Measurements from ENCODE around the gene SPSB1. TPM values are rescaled to one million over a fixed set of nuclear protein-coding genes. Genes with fewer than 3 reads are reported as not detected.

The SPSB1 gene
- total and polyA plus RNA-seq, 2 experiments from 2014 or later: 13.5 to 22.7 TPM

DNA sequence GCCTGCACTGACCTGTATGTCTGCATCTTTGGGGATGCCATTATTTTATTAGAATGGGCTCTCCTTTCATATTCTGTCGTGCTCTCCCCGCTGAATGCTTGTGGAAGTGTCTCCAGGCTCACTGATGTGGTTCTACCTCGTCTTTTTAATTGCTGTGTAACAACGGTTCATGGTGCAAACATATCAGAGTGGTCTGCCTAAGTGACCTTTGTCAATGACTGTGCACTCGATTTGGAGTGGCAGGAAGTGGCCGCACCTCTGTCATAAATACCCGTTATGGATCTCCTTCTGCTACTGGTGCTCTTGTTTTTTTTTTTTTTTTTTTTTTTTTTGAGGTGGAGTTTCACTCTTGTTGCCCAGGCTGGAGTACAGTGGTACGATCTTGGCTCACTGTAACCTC, 38.3 kb downstream of the SPSB1 start:
- Histone ChIP-seq H4K20me1 (ENCODE audit: insufficient read depth) (peaks cover 5% of the 10 kb centered on the region; the same call in 1 of the 2 replicates), H3K4me3 (no peak overlapping the region), H3K27ac (no peak overlapping the region), H3K9me2 (ENCODE audit: insufficient read depth) (no peaks in the 10 kb centered on the region), H3K79me2 (ENCODE audit: insufficient read depth) (peaks cover 93% of the 10 kb centered on the region), H3K27me3 (replicated peaks; ENCODE audit: insufficient read depth) (no peaks in the 10 kb centered on the region), H3K36me3 (ENCODE audit: low read depth) (no peaks in the 10 kb centered on the region), H2AFZ (no peak overlapping the region), H3K4me1 (ENCODE audit: insufficient read depth) (peaks cover 8% of the 10 kb centered on the region), H3K9ac (no peak overlapping the region), H3K9me3 (ENCODE audit: low read depth) (no peaks in the 10 kb centered on the region), H3F3A (ENCODE audit: insufficient read depth) (peaks cover 9% of the 10 kb centered on the region; the same call in 1 of the 2 replicates), H3K4me2 (ENCODE audit: unreplicated experiment) (no peak overlapping the region)
- in situ Hi-C loops (cut with MboI): no loop called here
- TF ChIP-seq EZH2 (IDR thresholded peaks at IDR 0.05; ENCODE audit: insufficient read depth, poor library complexity, severe bottlenecking) (no peak), EZH2phosphoT487 (IDR thresholded peaks at IDR 0.05; ENCODE audit: insufficient read depth, low read depth) (no peak)
- WGBS, 2 experiments (ENCODE audit: low coverage in 1 of 2, low lambda C conversion rate in 2 of 2, missing lambda C conversion rate in 2 of 2): 97 to 99% methylated on average over 7 to 8 of the region's 8 CpGs
- DNase-seq: no peak

DNA sequence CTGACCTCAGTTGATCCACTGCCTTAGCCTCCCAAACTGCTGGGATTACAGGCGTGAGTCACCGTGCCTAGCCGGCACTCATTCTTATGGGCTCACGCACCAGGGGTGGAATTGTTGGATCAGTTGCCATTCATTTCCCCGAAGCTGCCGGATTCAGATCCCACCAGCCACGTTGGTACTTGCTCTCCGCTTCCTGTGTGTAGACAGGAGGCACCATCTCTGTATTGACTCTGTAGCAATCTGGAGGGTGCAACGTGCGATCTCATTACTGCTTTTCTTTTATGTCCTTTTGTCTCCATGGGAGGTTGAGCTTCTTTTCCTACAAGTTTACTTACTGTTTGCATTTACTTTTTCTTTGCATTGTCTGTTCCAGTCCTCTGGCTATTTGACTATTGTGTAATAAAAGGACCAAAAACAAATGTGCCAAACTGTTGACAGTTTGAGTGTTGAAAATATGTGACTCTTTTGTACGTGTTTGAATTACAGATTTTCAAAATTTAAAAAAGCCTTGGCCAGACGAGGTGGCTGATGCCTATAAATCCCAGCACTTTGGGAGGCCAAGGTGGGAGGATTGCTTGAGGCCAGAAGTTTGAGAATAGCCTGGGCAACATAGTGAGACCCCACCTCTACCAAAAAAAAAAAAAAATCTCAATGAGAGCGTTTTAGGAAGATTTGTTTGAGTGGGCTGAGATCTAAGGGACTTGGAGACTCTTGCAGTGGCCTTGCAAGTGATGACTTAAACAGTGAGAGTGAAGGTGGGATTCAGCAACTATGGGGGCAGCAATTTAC, 39.1 kb downstream of the SPSB1 start:
- H3K27ac ChIP-seq: peak overlapping the region; percentile 4; the same call in 1 of the 2 replicates
- H3K27me3 ChIP-seq (replicated peaks; ENCODE audit: insufficient read depth): no peaks in the 10 kb centered on the region
- peaks cover 9% of the 10 kb centered on the region; the same call in 1 of the 2 replicates for H3F3A ChIP-seq (ENCODE audit: insufficient read depth)
- 0 out of 2 replicates have a peak, but pooled peaks cover 2% of the 10 kb centered on the region for H3K4me1 ChIP-seq (ENCODE audit: insufficient read depth)
- no peak overlapping the region for H2AFZ ChIP-seq
- peaks cover 93% of the 10 kb centered on the region for H3K79me2 ChIP-seq (ENCODE audit: insufficient read depth)
- 48 to 51% methylated on average over 13 of the region's 13 CpGs for WGBS, 2 experiments (ENCODE audit: low coverage in 1 of 2, low lambda C conversion rate in 2 of 2, missing lambda C conversion rate in 2 of 2)
- no peaks in the 10 kb centered on the region for H3K36me3 ChIP-seq (ENCODE audit: low read depth)
- no peak overlapping the region for H3K9ac ChIP-seq
- no peaks in the 10 kb centered on the region for H3K9me2 ChIP-seq (ENCODE audit: insufficient read depth)
- no peak overlapping the region for H3K4me3 ChIP-seq
- TF ChIP-seq EZH2phosphoT487 (IDR thresholded peaks at IDR 0.05; ENCODE audit: insufficient read depth, low read depth) (no peak), EZH2 (IDR thresholded peaks at IDR 0.05; ENCODE audit: insufficient read depth, poor library complexity, severe bottlenecking) (no peak)
- in situ Hi-C loops (cut with MboI): no loop called here
- H3K4me2 ChIP-seq (ENCODE audit: unreplicated experiment): no peak overlapping the region
- peak; percentile 45 for DNase-seq
- peaks cover 5% of the 10 kb centered on the region; the same call in 1 of the 2 replicates for H4K20me1 ChIP-seq (ENCODE audit: insufficient read depth)
- no peaks in the 10 kb centered on the region for H3K9me3 ChIP-seq (ENCODE audit: low read depth)

DNA sequence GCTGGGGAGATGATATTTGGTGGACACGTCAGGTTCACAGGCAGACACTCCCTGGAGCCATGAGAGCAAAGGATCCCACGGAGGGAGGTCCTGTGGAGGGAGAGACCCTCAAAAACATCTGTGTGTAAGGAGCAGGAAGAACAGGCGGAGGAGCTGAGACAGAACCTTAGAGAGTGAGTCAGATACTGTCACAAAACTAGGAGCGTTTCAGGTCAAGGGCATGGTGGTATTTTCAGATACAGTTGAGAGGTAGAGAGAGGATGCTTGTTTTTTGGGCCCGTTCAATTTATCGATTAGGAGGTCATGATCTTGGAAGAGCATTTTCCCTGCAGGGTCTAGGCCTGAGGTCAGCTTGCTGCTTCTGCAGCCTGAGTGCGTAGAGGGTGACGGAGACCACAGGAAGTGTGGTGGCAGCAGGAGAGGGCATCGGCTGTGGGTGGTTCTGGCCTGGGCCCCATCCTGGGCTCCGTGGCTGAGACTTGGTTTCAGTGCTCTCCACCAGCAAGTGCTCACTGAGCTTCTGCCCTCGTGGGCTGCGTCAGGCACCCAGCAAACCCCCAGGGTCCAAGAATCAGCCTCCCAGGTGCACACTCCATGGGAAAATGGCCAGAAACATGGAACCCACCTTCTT, 39.9 kb downstream of the SPSB1 start:
- Histone ChIP-seq H3K4me2 (ENCODE audit: unreplicated experiment) (no peak overlapping the region), H3K27me3 (replicated peaks; ENCODE audit: insufficient read depth) (no peaks in the 10 kb centered on the region), H3K9me2 (ENCODE audit: insufficient read depth) (no peaks in the 10 kb centered on the region), H3F3A (ENCODE audit: insufficient read depth) (peaks cover 9% of the 10 kb centered on the region; the same call in 1 of the 2 replicates), H3K27ac (no peak overlapping the region), H3K79me2 (ENCODE audit: insufficient read depth) (peaks cover 93% of the 10 kb centered on the region), H4K20me1 (ENCODE audit: insufficient read depth) (no peaks in the 10 kb centered on the region; the same call in 1 of the 2 replicates), H3K9me3 (ENCODE audit: low read depth) (no peaks in the 10 kb centered on the region), H3K4me1 (ENCODE audit: insufficient read depth) (no peaks in the 10 kb centered on the region), H3K36me3 (ENCODE audit: low read depth) (no peaks in the 10 kb centered on the region), H3K9ac (no peak overlapping the region), H3K4me3 (no peak overlapping the region), H2AFZ (no peak overlapping the region)
- in situ Hi-C loops (cut with MboI): no loop called here
- DNase-seq: no peak
- TF ChIP-seq EZH2phosphoT487 (IDR thresholded peaks at IDR 0.05; ENCODE audit: insufficient read depth, low read depth) (no peak), EZH2 (IDR thresholded peaks at IDR 0.05; ENCODE audit: insufficient read depth, poor library complexity, severe bottlenecking) (no peak)
- 92 to 95% methylated on average over 12 of the region's 12 CpGs for WGBS, 2 experiments (ENCODE audit: low coverage in 1 of 2, low lambda C conversion rate in 2 of 2, missing lambda C conversion rate in 2 of 2)

DNA sequence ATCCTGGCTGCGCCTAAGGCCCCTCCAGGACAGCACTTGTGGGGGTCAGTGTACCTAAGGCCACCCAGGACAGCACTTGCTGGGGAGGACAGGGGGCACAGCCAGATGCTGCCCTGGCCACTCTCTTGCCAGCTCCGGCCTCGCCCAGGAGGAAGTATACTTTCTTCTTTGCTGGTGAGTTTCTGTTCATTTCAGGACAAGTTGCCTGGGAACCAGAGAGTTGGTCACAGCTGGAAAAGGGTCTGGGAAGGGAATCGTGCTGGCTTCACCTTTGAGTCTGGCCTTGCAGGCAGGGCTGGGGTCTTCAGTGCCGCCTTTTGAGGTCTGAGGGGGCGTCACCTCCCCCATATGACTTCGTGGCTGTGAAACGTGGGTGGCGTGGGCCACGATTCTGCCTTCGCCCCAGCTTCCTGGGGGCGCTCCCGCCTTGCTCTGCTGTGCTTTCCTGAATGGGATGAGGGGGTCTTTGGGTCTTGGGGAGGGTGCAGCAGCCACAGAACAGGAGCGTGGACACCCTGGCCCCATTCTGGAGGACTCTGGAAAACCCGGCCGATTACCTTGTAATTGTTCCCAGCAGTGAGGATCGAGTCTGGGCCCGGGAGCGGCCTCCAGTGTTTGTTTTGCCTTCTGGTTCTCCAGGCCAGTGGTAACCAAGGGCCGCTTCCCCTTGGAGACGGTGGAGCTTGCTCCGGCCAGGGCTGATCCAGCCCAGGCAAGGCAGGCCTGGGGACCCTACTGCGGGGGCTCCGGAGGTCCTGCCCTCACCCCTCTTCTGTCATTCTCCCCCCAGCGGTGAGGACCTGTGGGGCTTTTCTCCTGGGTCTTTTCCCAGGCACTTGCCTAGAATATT, 45.9 kb downstream of the SPSB1 start:
- Histone ChIP-seq H3K27me3 (replicated peaks; ENCODE audit: insufficient read depth) (no peaks in the 10 kb centered on the region), H3K4me2 (ENCODE audit: unreplicated experiment) (no peak overlapping the region), H3K36me3 (ENCODE audit: low read depth) (0 out of 2 replicates have a peak, but pooled peaks cover 2% of the 10 kb centered on the region), H2AFZ (no peak overlapping the region), H3K9ac (no peak overlapping the region), H3K4me1 (ENCODE audit: insufficient read depth) (no peaks in the 10 kb centered on the region), H3K79me2 (ENCODE audit: insufficient read depth) (peaks cover 95% of the 10 kb centered on the region), H3K9me3 (ENCODE audit: low read depth) (no peaks in the 10 kb centered on the region), H3K27ac (no peak overlapping the region), H3F3A (ENCODE audit: insufficient read depth) (no peaks in the 10 kb centered on the region), H4K20me1 (ENCODE audit: insufficient read depth) (no peaks in the 10 kb centered on the region; the same call in 1 of the 2 replicates), H3K9me2 (ENCODE audit: insufficient read depth) (no peaks in the 10 kb centered on the region), H3K4me3 (no peak overlapping the region)
- peak; percentile 13 for DNase-seq
- WGBS, 2 experiments (ENCODE audit: low coverage in 1 of 2, low lambda C conversion rate in 2 of 2, missing lambda C conversion rate in 2 of 2): 61 to 70% methylated on average over 24 to 25 of the region's 25 CpGs
- no peak for TF ChIP-seq EZH2 (IDR thresholded peaks at IDR 0.05; ENCODE audit: insufficient read depth, poor library complexity, severe bottlenecking)
- TF ChIP-seq EZH2phosphoT487 (IDR thresholded peaks at IDR 0.05; ENCODE audit: insufficient read depth, low read depth): no peak
- in situ Hi-C loops (cut with MboI): no loop called here
